Glomerular visceral epithelial cell (primary cell): ENCODE data around the gene FBXW2.
A peak's percentile ranks its signal among the peaks of the same experiment; 100 is the strongest.

ENCODE experiments used
- DNase-seq: peaks from one replicate; pipeline ENCODE4 v3.0.0-alpha.2; 2016; ENCODE audit errors: extremely low spot score

FBXW2 gene

DNA sequence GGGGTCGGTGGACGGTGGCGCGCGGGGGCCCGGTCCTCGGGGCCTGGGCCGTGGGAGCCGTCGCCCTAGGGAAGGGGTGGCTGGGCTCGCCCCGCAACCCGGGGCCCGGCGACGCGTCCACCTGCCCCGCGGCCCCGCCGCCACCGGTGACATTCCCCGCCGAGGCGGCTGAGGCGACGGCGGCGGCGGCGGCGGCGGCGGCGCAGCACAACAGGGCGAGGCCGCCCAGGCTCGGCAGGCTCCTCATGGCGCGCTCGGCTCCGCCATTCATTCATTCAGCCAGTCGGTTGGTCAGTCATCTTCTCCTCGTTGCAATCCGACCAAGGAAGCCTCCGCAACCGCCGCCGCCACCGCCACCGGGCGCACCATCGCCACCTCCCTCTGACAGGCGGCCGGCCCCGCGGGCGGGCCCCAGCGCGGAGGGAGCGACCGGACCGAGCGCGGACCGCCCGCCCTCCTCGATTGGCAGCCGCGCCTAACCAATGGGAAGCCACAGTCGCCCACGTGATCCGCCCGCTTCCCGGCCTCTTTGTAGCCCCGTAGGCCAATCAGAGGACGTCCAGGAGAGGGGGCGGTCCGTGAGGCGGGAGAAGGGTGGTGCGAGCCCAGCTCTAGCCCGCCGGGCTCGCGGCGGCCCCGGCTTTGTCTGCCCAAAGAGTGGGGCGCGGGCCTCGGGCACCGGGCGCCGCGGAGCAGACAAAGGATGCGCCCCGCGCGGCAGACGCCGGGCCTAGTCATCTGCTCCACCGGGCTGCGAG, 78.9 kb downstream of the FBXW2 start, which contains the start of gene MEGF9:
MEGF9 (minus strand) TSS at position 383 of the 758 bp plus-strand sequence; CDS start at position 271, 112 bp downstream.
- DNase-seq = peak; percentile 98

DNA sequence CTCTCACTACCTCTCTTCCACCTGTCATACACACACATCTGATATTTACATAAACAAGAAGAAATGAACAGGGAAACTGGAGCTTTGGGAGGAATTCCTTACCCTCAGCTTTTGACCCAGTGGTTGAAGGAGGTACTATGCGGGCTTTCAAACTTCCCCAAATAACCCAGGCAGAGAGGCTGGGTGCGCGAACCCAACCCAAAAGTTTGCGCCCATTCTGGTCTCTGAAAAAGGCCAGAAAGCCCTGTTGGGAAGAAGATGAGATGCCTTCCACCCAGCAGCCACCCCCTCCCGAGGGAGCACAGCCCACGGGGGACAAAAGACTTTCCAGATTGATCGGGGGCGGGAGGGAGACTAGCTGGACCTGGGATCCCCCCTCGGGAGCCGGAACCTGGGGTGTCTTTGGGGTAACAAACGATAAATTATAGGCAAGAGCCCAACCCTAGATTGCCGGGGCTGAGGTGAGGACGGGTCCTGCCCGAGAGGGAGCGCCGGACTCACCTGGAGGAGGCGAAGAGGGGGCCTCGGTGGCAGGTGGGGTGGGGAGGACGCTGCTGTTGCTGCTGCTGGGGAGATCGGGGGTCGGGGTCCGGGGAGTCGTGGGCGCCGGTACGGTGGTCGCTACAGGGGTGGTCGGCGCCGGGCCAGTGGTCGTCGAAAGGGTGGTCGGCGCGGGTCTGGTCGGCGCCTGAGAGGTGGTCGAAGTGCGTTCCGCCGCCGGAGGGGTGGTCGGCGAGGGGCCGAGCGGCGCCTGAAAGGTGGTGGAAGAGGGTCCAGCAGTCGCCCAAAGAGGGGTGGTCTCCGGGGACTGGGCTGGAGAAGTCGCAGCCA, 79.7 kb downstream of the FBXW2 start:
- no peak for DNase-seq

DNA sequence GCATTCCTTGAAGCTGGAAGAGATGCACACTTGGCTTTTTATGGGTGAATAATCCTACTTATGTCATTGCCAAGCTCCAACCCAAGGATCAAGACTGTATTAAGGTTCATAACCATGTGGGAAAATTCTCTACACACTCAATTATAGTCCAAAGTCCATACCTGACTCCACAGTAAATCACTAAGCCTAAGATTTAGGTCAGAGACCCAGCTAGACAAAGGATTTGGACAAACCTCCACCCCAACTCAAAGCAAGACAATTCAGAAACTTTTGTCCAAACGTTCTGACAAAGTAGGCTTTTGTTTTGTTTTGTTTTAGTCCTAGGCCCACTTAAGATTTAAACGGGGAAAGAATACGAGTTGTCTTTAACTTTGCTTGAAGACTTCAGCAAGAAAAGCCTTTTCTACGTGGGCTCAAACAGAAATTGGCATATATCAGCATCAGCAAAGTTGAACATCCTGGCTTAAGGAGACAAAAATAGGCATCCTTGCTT, 80.6 kb downstream of the FBXW2 start:
- DNase-seq = no peak

DNA sequence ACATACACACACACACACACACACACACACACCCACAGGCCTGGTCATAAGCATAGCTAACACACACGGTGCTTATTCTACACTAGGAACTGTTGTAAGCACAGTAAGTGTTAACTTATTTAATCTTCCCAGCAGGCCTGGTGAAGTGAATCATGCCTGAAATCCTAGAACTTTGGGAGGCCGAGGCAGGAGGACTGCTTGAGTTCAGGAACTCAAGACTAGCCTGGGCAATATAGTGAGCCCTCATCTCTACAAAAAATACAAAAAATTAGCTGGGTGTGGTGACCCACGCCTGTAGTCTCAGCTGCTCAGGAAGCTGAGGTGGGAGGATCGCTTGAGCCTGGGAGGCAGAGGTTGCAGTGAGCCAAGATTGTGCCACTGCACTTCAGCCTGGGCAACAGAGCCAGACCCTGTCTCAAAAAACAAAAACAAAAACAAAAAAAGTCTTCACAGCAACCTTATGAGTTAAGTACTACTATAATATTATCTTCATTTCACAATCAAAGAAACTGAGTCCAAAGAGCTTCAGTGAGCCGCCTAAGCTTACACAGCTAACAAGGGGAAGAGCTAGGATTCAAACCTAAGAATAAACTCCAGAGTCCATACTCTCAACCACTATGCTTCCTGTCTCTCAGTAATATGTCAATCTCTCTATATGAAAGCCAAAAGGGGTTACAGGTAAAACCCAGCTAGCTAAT, 81.2 kb downstream of the FBXW2 start:
- no peak for DNase-seq

- DNase-seq = no peak
Observed at GRCh38 chr9:120711354-120711753, 81.9 kb downstream of the FBXW2 start.

GRCh38 chr9:120710110-120710981, 82.9 kb downstream of the FBXW2 start:
- DNase-seq = peak; percentile 57

DNA sequence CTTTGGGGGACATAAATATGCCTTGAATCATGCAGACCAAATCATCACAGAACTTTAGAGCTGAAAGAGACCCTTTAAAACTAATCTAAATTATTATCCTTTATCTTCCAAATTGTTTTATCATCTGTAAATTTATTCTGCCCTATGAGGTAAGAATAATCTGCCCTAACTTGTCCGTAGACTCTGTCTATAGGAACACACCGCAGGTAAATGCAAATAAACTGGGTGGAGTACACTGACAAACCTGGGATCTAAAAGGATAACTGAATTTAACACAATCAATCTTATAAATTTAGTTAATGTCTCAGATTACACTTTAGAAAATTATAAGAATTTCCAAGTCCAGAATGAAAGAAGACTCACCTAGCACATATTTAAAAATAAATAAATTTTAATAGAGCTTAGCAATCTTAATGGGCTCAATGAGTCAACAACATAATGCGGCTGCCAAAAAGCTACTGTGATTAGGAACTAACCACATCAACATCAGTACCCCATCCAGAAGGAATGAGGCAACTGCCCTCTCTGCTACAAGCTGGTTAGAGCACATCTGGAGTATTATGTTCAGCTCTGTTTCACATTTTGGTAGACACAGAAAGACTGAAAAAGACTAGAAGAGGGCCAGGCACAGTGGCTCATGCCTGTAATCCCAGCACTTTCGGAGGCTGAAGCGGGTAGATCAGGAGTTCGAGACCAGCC, 84.5 kb downstream of the FBXW2 start:
- DNase-seq = no peak

DNA sequence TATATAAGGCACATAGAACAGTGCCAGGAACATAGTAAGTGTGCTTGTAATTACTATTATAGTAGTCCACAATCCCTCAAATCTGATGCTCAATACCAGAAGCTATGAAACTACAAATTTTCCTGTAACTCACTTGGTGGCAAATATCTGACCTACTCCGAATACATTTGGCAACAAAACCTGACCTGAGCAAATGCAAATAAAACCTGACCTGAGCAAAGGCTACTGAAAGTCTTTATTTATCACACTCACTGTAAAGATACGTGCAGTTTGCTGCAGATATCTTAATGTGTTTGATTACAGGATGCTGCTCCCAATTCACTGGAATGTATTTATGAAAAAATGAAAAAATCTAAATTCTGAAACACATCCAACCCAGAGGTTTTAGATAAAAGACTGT, 86.0 kb downstream of the FBXW2 start:
- DNase-seq = no peak
